NCI-H69 (cell line): ENCODE results near the gene SLC47A1.
"Not testable (repeated sequence)": the region's sequence is repeated elsewhere in the genome, so short reads cannot be mapped to it uniquely, and the experiment has no call there.

ENCODE experiments used
- DNase-seq: peaks from one replicate; lab custom pipeline; 2025; lab: John Stamatoyannopoulos, UW

Gene SLC47A1

GRCh38 chr17:19533718-19534561, at the start of gene SLC47A1:
SLC47A1 (plus strand) TSS chr17:19533854; CDS start chr17:19533940, 86 bp downstream.
- peak; percentile 54 for DNase-seq

GRCh38 chr17:19485800-19486340, 47.8 kb upstream of the SLC47A1 start:
- DNase-seq = no peak

- DNase-seq = no peak
Measured at GRCh38 chr17:19486351-19487023, 47.2 kb upstream of the SLC47A1 start.

GRCh38 chr17:19487024-19487600, 46.5 kb upstream of the SLC47A1 start:
- DNase-seq = no peak

- DNase-seq = no peak
Measured at GRCh38 chr17:19492141-19492540, 41.5 kb upstream of the SLC47A1 start.

GRCh38 chr17:19494961-19495806, 38.5 kb upstream of the SLC47A1 start:
- no peak for DNase-seq

GRCh38 chr17:19495828-19496528, 37.7 kb upstream of the SLC47A1 start:
- no peak for DNase-seq

- no peak for DNase-seq
Measured at GRCh38 chr17:19497624-19498023, 36.0 kb upstream of the SLC47A1 start.

- DNase-seq = no peak
Measured at GRCh38 chr17:19501219-19501618, 32.4 kb upstream of the SLC47A1 start.

GRCh38 chr17:19502517-19502916, 31.1 kb upstream of the SLC47A1 start:
- no peak for DNase-seq

- DNase-seq = not testable (repeated sequence)
Measured at GRCh38 chr17:19505561-19505960, 28.1 kb upstream of the SLC47A1 start.

- peak; percentile 86 for DNase-seq
Measured at GRCh38 chr17:19507775-19508576, 25.7 kb upstream of the SLC47A1 start.

- DNase-seq = no peak
Measured at GRCh38 chr17:19508577-19508867, 25.1 kb upstream of the SLC47A1 start.

GRCh38 chr17:19509281-19509852, 24.3 kb upstream of the SLC47A1 start:
- DNase-seq = not testable (repeated sequence)

GRCh38 chr17:19510903-19511302, 22.8 kb upstream of the SLC47A1 start:
- no peak for DNase-seq

GRCh38 chr17:19513897-19514488, 19.7 kb upstream of the SLC47A1 start:
- DNase-seq = peak; percentile 58

- DNase-seq = no peak
Measured at GRCh38 chr17:19517699-19518098, 16.0 kb upstream of the SLC47A1 start.

- DNase-seq = not testable (repeated sequence)
Measured at GRCh38 chr17:19519388-19520291, 14.0 kb upstream of the SLC47A1 start.

GRCh38 chr17:19520641-19521040, 13.0 kb upstream of the SLC47A1 start:
- DNase-seq = no peak
